ENCODE data around the gene ACTR3.
"Not testable (repeated sequence)": the region's sequence is repeated elsewhere in the genome, so short reads cannot be mapped to it uniquely, and the experiment has no call there.

ACTR3 gene

GRCh38 chr2:113940891-113941290, 51.0 kb downstream of the ACTR3 start:
- no peak overlapping the region for H3K4me3 ChIP-seq (ENCODE audit: low read length)
- no peak overlapping the region for H3K9ac ChIP-seq (ENCODE audit: low read depth, low read length)
- H3K9me3 ChIP-seq (ENCODE audit: insufficient read depth, low read depth, low read length), result no peaks in the 10 kb centered on the region
- peaks cover 92% of the 10 kb centered on the region for H3K36me3 ChIP-seq (ENCODE audit: insufficient read depth, low read length)
- H3K4me1 ChIP-seq (ENCODE audit: insufficient read depth, low read length), result no peaks in the 10 kb centered on the region
- 86% methylated on average over 4 of the region's 5 CpGs for WGBS
- no peaks in the 10 kb centered on the region for H3K27me3 ChIP-seq (ENCODE audit: insufficient read depth, low read length)
- H3K27ac ChIP-seq (ENCODE audit: low read depth, low read length), result no peak overlapping the region

- peaks cover 89% of the 10 kb centered on the region for H3K36me3 ChIP-seq (ENCODE audit: insufficient read depth, low read length)
- H3K4me1 ChIP-seq (ENCODE audit: insufficient read depth, low read length); H3K9ac ChIP-seq (ENCODE audit: low read depth, low read length); H3K27ac ChIP-seq (ENCODE audit: low read depth, low read length); H3K4me3 ChIP-seq (ENCODE audit: low read length); H3K9me3 ChIP-seq (ENCODE audit: insufficient read depth, low read depth, low read length); H3K27me3 ChIP-seq (ENCODE audit: insufficient read depth, low read length): not testable (repeated sequence)
- 98% methylated on average over 2 of the region's 2 CpGs for WGBS
Observed at GRCh38 chr2:113945784-113946183, 55.9 kb downstream of the ACTR3 start.

DNA sequence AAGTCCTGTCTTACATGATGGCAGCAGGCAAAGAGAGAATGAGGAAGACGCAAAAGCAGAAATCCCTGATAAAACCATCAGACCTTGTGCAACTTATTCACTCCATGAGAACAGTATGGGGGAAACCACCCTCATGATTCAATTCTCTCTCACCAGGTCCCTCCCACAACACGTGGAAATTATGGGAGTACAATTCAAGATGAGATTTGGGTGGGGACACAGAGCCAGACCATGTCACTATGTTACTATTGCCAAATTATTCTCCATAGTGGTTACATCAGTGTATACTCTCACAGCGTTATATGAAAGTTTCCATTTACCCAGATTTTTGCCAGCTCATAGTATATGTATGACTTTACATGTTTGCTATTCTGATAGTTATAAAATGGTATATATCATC, 61.0 kb downstream of the ACTR3 start:
- 100% methylated on average over 1 of the region's 3 CpGs for WGBS
- H3K9ac ChIP-seq (ENCODE audit: low read depth, low read length); H3K27ac ChIP-seq (ENCODE audit: low read depth, low read length); H3K9me3 ChIP-seq (ENCODE audit: insufficient read depth, low read depth, low read length); H3K4me3 ChIP-seq (ENCODE audit: low read length); H3K4me1 ChIP-seq (ENCODE audit: insufficient read depth, low read length); H3K27me3 ChIP-seq (ENCODE audit: insufficient read depth, low read length): not testable (repeated sequence)
- peaks cover 88% of the 10 kb centered on the region for H3K36me3 ChIP-seq (ENCODE audit: insufficient read depth, low read length)

- Histone ChIP-seq H3K4me3 (ENCODE audit: low read length) (no peak overlapping the region), H3K4me1 (ENCODE audit: insufficient read depth, low read length) (no peaks in the 10 kb centered on the region), H3K9me3 (ENCODE audit: insufficient read depth, low read depth, low read length) (no peaks in the 10 kb centered on the region), H3K27ac (ENCODE audit: low read depth, low read length) (no peak overlapping the region), H3K27me3 (ENCODE audit: insufficient read depth, low read length) (no peaks in the 10 kb centered on the region), H3K9ac (ENCODE audit: low read depth, low read length) (no peak overlapping the region), H3K36me3 (ENCODE audit: insufficient read depth, low read length) (peaks cover 39% of the 10 kb centered on the region)
- WGBS, result 93% methylated on average over 4 of the region's 5 CpGs
Observed at GRCh38 chr2:113961000-113961399, 71.1 kb downstream of the ACTR3 start.

DNA sequence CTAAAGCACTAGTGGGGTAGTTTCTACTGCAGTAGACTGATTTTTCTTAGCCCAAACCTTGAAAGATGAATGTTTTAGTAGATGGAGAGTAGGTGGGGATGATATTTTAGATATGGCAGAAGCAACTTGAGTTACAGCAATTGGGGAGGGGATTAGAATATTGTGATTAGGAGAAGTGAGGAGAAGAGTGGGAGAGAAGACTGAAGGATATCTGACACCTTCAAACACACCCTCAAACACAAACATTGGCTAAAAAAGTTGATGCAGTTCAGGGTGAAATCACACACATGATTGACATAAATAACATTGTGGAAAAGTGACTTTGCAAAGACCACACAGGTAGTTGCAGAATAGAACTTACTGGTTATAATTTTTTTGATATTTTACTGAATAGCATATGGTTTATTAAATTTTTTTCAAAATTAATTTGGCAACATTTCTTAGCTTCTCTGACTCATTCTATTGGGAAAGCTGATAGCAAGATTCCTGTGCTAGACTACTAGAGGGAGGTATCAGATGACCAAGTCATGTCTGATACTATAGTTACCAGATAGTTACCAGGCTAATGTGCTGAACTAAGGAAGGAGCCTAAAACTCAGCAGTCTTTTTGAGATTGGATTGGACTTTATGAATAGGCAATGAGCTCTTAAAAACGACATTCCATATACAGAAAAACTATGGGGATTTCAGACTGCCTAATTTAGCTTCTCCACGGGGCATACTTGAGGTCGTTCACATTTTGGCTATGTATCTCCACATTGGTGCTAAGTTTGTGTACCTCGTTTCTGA, 73.0 kb downstream of the ACTR3 start:
- peaks cover 22% of the 10 kb centered on the region; the same call in 1 of the 2 replicates for H3K36me3 ChIP-seq (ENCODE audit: insufficient read depth, low read length)
- no peak overlapping the region for H3K9ac ChIP-seq (ENCODE audit: low read depth, low read length)
- no peak overlapping the region for H3K27ac ChIP-seq (ENCODE audit: low read depth, low read length)
- H3K9me3 ChIP-seq (ENCODE audit: insufficient read depth, low read depth, low read length), result no peaks in the 10 kb centered on the region
- no peak overlapping the region for H3K4me3 ChIP-seq (ENCODE audit: low read length)
- no peaks in the 10 kb centered on the region for H3K4me1 ChIP-seq (ENCODE audit: insufficient read depth, low read length)
- WGBS, result 91% methylated on average over 4 of the region's 4 CpGs
- no peaks in the 10 kb centered on the region for H3K27me3 ChIP-seq (ENCODE audit: insufficient read depth, low read length)

GRCh38 chr2:113963965-113964364, 74.1 kb downstream of the ACTR3 start:
- H3K27me3 ChIP-seq (ENCODE audit: insufficient read depth, low read length), result no peaks in the 10 kb centered on the region
- peaks cover 13% of the 10 kb centered on the region; the same call in 1 of the 2 replicates for H3K36me3 ChIP-seq (ENCODE audit: insufficient read depth, low read length)
- H3K4me1 ChIP-seq (ENCODE audit: insufficient read depth, low read length), result no peaks in the 10 kb centered on the region
- 90% methylated on average over 2 of the region's 3 CpGs for WGBS
- H3K9ac ChIP-seq (ENCODE audit: low read depth, low read length), result no peak overlapping the region
- no peak overlapping the region for H3K4me3 ChIP-seq (ENCODE audit: low read length)
- no peaks in the 10 kb centered on the region for H3K9me3 ChIP-seq (ENCODE audit: insufficient read depth, low read depth, low read length)
- no peak overlapping the region for H3K27ac ChIP-seq (ENCODE audit: low read depth, low read length)

GRCh38 chr2:113964436-113964835, 74.5 kb downstream of the ACTR3 start:
- WGBS, result 100% methylated on average over 4 of the region's 5 CpGs
- Histone ChIP-seq H3K9me3 (ENCODE audit: insufficient read depth, low read depth, low read length) (no peaks in the 10 kb centered on the region), H3K4me1 (ENCODE audit: insufficient read depth, low read length) (no peaks in the 10 kb centered on the region)

GRCh38 chr2:113965228-113965627, 75.3 kb downstream of the ACTR3 start:
- H3K4me1 ChIP-seq (ENCODE audit: insufficient read depth, low read length), result no peaks in the 10 kb centered on the region
- H3K27me3 ChIP-seq (ENCODE audit: insufficient read depth, low read length), result no peaks in the 10 kb centered on the region
- no peak overlapping the region for H3K4me3 ChIP-seq (ENCODE audit: low read length)
- no peak overlapping the region for H3K27ac ChIP-seq (ENCODE audit: low read depth, low read length)
- H3K9ac ChIP-seq (ENCODE audit: low read depth, low read length), result no peak overlapping the region
- H3K36me3 ChIP-seq (ENCODE audit: insufficient read depth, low read length), result 0 out of 2 replicates have a peak, but pooled peaks cover 3% of the 10 kb centered on the region
- no peaks in the 10 kb centered on the region for H3K9me3 ChIP-seq (ENCODE audit: insufficient read depth, low read depth, low read length)
- 91% methylated on average over 5 of the region's 5 CpGs for WGBS

More at GRCh38 chr2:113964436-113964835, 74.5 kb downstream of the ACTR3 start:
- Histone ChIP-seq H3K27ac (ENCODE audit: low read depth, low read length) (no peak overlapping the region), H3K4me3 (ENCODE audit: low read length) (no peak overlapping the region), H3K36me3 (ENCODE audit: insufficient read depth, low read length) (peaks cover 9% of the 10 kb centered on the region; the same call in 1 of the 2 replicates), H3K9ac (ENCODE audit: low read depth, low read length) (no peak overlapping the region), H3K27me3 (ENCODE audit: insufficient read depth, low read length) (no peaks in the 10 kb centered on the region)

GRCh38 chr2:113965644-113966043, 75.8 kb downstream of the ACTR3 start:
- Histone ChIP-seq H3K4me3 (ENCODE audit: low read length) (no peak overlapping the region), H3K9me3 (ENCODE audit: insufficient read depth, low read depth, low read length) (no peaks in the 10 kb centered on the region), H3K27me3 (ENCODE audit: insufficient read depth, low read length) (no peaks in the 10 kb centered on the region), H3K27ac (ENCODE audit: low read depth, low read length) (no peak overlapping the region), H3K4me1 (ENCODE audit: insufficient read depth, low read length) (no peaks in the 10 kb centered on the region), H3K36me3 (ENCODE audit: insufficient read depth, low read length) (no peaks in the 10 kb centered on the region), H3K9ac (ENCODE audit: low read depth, low read length) (no peak overlapping the region)
- 11% methylated on average over 1 of the region's 1 CpG for WGBS

DNA sequence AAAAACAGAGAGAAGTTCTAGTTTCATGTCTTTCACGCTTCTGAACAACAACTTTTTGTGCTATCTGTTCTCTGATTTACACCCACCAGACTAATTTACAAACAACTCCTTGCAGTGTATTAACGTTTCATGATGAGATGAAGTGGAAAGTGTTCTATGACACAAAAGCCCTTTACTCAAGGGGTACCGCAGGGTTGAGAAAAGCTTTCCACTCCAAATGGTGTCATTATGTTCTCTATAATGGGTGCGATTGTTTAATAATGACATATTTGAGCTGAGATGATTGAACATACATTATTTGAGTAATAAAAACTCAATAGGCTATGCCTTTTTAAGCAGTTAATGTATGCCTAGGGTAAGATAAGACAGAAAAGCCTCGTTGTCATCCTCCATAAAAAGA, 76.3 kb downstream of the ACTR3 start:
- no peaks in the 10 kb centered on the region for H3K36me3 ChIP-seq (ENCODE audit: insufficient read depth, low read length)
- H3K27me3 ChIP-seq (ENCODE audit: insufficient read depth, low read length), result no peaks in the 10 kb centered on the region
- H3K4me1 ChIP-seq (ENCODE audit: insufficient read depth, low read length), result no peaks in the 10 kb centered on the region
- H3K27ac ChIP-seq (ENCODE audit: low read depth, low read length), result no peak overlapping the region
- 91% methylated on average over 4 of the region's 5 CpGs for WGBS
- no peak overlapping the region for H3K4me3 ChIP-seq (ENCODE audit: low read length)
- no peak overlapping the region for H3K9ac ChIP-seq (ENCODE audit: low read depth, low read length)
- no peaks in the 10 kb centered on the region for H3K9me3 ChIP-seq (ENCODE audit: insufficient read depth, low read depth, low read length)

DNA sequence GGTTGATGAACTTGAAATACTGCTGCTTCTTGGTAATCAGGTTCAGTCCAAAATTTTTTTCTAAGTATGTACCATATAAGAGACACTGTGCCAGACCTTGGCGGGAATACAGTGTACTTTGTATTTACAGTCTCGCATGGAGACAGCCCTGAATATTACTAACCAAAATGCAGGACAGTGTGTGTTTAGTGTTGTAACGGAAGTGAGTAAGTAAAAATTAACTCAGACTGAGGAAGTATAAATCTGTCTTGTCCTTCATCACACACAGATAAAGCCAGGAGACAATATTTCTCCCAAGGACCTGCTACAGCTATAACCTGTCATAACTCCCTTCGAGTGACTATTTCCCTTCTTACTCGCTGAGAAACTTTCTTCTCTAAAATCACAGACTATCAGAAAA, 76.9 kb downstream of the ACTR3 start:
- no peaks in the 10 kb centered on the region for H3K36me3 ChIP-seq (ENCODE audit: insufficient read depth, low read length)
- no peaks in the 10 kb centered on the region for H3K27me3 ChIP-seq (ENCODE audit: insufficient read depth, low read length)
- no peak overlapping the region for H3K27ac ChIP-seq (ENCODE audit: low read depth, low read length)
- no peaks in the 10 kb centered on the region for H3K9me3 ChIP-seq (ENCODE audit: insufficient read depth, low read depth, low read length)
- H3K4me3 ChIP-seq (ENCODE audit: low read length), result no peak overlapping the region
- WGBS, result 92% methylated on average over 4 of the region's 5 CpGs
- H3K4me1 ChIP-seq (ENCODE audit: insufficient read depth, low read length), result no peaks in the 10 kb centered on the region
- H3K9ac ChIP-seq (ENCODE audit: low read depth, low read length), result no peak overlapping the region

- Histone ChIP-seq H3K27me3 (ENCODE audit: insufficient read depth, low read length) (no peaks in the 10 kb centered on the region), H3K27ac (ENCODE audit: low read depth, low read length) (no peak overlapping the region), H3K36me3 (ENCODE audit: insufficient read depth, low read length) (no peaks in the 10 kb centered on the region), H3K9me3 (ENCODE audit: insufficient read depth, low read depth, low read length) (no peaks in the 10 kb centered on the region), H3K4me1 (ENCODE audit: insufficient read depth, low read length) (no peaks in the 10 kb centered on the region), H3K9ac (ENCODE audit: low read depth, low read length) (no peak overlapping the region), H3K4me3 (ENCODE audit: low read length) (no peak overlapping the region)
- WGBS, result no CpG with 5 or more reads among the region's 1 CpG
Observed at GRCh38 chr2:113967272-113967671, 77.4 kb downstream of the ACTR3 start.
